HK-2 (cell line): Measurements from ENCODE around the gene BAZ1A.

Experiments
- DNase-seq: peaks from one replicate; pipeline ENCODE4 v3.0.0-alpha.2; 2018; ENCODE audit not compliant: unreplicated experiment

Gene BAZ1A, protein sequence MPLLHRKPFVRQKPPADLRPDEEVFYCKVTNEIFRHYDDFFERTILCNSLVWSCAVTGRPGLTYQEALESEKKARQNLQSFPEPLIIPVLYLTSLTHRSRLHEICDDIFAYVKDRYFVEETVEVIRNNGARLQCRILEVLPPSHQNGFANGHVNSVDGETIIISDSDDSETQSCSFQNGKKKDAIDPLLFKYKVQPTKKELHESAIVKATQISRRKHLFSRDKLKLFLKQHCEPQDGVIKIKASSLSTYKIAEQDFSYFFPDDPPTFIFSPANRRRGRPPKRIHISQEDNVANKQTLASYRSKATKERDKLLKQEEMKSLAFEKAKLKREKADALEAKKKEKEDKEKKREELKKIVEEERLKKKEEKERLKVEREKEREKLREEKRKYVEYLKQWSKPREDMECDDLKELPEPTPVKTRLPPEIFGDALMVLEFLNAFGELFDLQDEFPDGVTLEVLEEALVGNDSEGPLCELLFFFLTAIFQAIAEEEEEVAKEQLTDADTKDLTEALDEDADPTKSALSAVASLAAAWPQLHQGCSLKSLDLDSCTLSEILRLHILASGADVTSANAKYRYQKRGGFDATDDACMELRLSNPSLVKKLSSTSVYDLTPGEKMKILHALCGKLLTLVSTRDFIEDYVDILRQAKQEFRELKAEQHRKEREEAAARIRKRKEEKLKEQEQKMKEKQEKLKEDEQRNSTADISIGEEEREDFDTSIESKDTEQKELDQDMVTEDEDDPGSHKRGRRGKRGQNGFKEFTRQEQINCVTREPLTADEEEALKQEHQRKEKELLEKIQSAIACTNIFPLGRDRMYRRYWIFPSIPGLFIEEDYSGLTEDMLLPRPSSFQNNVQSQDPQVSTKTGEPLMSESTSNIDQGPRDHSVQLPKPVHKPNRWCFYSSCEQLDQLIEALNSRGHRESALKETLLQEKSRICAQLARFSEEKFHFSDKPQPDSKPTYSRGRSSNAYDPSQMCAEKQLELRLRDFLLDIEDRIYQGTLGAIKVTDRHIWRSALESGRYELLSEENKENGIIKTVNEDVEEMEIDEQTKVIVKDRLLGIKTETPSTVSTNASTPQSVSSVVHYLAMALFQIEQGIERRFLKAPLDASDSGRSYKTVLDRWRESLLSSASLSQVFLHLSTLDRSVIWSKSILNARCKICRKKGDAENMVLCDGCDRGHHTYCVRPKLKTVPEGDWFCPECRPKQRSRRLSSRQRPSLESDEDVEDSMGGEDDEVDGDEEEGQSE (N-terminal part only)

DNA sequence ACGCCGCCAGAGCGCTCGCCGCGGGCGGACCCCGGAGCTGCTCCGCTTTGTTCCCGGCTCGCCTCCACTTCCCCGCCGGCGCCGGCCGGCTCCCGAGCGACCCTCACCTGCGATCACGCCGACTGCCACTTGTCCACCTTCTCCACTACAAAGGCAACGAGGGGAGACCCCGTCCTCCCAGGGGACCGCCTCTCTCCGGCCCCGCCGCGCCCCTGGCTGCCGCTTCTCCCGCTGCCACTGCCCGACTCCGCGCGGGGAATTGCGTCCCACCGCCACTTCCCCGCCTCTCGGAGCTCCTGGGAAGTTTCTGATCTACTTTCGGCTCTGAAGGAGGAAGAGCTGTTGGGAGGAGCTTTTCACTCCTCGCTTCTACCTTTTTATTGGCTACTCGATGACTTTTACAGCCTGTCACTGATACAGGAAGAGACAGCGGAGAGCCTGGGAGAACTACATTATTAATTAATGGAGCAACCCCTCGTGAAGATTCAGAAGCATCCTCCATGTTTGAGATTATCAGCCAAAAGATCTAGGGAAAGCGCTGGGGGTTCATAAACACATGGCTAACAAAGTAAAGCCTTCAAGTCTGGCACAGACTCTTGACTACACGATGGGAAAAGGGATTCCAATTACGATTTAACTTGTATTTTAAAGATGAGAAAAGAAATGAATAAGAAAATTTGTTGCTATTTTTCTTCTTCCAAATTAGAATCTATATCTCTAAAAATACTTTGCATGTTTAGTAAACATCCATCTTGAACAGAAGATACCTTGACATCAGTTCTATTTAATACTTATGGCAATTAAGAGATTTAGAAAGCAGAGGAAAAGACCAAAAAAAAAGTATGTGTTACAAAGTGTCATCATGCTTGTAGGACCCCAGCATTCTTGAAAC lies at the start of gene BAZ1A:
Gene BAZ1A (minus strand): TSS at position 330 of the 892 bp plus-strand sequence. CDS start 756 bp downstream, outside the sequence.
- DNase-seq, result peak; percentile 76

DNA sequence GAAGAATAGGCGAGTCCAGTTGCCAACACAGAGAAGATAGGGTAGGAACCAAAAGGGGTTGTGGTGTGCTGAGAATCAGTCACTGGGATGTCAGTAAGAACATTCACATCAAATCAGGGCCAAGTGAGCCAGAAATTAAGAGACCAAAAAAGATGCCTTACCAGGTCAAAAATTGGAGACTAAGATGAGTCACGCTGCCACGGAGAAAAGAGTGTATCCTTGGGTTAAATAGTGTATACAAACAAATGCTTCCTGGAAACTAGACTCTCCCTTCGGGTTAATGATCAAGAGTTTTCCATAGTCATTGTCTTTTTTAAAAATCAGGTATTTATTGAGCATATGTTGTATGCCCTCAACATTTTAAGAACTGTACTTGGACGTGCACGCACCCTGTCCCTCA lies 45.2 kb upstream of the BAZ1A start:
- no peak for DNase-seq

DNA sequence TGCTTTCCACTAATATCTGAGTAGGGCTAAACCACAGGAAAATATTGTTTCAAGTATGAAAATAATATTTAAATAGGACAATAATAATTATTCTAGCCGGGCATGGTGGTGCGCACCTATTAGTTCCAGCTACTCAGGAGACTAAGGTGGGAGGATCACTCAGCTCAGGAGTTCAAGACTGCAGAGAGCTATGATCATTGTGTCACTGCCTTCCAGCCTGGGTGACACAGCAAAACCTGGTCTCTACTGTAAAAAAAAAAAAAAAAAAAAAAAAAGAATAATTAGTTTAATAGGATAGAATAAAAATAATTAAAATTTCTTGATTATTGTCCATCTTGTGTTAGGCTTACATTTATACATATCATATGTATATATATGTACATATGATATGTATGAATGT lies 38.5 kb upstream of the BAZ1A start:
- DNase-seq, result no peak

DNA sequence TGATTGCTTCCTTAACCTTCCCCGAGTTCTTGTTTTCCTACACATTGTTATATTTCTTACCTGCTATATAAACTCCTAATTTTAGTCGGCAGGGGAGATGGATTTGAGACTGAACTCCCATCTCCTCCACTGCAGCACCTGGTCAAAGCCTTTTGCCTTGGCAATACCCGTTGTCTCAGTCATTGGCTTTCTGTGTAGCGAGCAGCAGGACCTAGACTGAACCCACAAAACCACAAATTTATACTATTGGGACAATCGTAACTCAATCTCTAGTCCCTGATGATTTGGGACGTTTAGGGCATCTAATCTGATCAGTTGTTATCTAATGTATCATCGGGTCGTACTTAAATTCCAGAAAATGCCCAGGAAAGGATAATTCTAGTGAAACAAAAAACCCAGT lies 37.8 kb upstream of the BAZ1A start:
- DNase-seq, result no peak

DNA sequence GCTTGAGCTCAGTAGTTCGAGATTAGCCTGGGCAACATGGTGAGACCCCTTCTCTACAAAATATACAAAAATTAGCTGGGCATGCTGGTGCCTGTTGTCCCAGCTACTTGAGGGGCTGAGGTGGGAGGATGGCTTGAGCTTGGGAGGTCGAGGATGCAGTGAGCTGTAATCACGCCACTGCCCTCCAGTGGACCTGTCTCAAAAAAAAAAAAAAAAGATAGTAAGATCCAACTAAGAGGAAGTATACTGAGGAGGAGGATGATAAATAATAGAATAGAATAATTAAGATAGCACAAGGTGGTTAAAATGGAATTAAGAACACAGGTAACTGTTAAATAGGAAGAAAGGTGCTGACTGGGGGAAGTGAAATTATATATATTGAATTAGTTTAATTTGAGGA lies 37.0 kb upstream of the BAZ1A start:
- no peak for DNase-seq

DNA sequence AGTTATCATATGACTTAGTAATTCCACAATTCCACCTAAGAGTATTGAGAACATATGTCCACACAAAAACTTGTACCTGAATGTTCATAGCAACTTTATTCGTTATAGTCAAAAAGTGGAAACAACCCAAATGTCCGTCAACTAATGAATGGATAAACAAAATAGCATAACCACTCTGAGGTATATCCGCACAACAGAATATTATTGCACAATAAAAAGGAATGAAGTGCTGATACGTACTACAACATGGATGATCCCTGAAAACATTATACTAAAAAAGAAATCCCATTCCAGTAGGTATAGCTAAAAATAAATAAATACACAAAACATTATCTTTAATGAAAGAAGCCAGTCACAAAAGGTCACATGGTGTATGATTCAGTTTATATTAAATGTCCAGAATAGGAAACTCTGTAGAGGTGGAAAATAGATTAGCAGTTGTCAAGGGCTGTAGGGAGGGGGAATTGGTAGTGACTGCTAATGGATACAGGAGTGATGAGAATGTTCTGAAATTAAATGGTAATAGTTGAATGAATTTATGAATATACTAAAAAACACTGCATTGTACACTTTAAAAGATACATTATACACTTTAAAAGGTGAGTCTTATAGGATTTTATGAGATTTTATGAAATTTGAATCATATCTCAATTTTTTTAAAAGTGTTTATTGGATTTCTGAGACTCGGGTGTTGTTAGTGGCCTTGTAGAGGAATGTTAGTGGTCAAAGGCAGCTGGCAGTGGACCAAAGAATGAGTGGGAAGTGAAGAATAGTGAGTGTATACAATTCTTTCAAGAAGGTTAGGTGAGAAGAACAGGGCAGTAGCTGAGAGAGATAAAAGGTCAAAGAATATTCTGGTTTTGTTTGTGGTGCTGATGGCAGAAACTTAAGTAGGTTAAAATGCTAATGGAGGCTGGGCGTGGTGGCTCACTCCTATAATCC lies 36.3 kb upstream of the BAZ1A start:
- DNase-seq, result peak; percentile 13

DNA sequence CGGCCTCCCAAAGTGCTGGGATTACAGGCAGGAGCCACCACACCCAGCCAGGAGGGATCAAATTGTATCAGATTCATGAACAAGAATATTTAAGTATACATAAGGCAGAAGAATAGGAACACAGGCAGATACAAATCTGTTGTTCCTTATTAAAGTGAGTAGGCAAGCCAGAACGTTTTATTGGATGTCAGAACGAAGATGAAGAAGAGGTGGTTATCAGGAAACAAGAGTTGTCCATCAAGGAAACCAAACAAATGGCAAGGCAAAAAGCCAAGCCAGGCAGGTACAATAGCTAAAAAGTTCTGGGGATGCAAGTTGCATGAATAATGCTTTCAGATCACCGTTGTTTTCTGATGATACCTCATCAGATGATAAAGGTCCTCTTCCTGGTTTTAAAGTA lies 31.1 kb upstream of the BAZ1A start:
- DNase-seq, result no peak

DNA sequence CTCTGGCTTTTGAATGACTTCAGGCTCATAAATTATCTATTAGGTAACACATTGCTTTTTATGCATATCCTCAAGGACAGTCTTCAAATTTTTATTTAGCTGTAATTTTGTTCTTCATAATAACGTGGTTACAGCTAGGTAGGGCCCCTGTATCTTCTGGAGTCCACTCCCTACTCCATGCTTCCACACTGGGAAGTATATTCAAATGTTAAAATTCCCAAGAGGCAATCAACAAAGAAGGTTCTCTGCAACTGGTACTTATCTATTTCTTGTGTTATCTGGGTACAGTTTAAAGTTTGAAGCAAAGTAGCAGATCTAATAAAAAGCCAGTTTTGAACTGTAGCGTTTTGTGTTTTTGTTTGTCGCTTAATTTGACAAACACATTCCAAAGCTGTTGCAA lies 20.1 kb upstream of the BAZ1A start:
- DNase-seq, result no peak

DNA sequence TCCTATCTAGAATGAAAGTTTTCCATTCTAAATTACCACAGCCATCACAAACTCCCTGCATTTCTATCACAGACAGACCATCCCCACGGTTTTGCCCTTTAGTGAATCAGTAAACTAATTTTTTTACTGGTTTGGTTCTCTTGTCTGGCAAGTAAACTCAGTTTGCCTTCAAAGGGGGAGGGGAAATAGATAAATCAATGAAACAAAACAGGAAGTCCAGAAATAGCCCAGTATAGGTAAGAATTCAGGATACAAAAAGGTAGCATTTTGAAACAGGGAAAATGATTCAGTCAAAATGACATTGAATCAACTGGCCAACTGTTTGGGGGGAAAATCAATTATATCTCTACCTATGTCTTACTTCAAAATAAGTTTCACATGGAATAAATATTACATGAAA lies 15.8 kb upstream of the BAZ1A start:
- no peak for DNase-seq

DNA sequence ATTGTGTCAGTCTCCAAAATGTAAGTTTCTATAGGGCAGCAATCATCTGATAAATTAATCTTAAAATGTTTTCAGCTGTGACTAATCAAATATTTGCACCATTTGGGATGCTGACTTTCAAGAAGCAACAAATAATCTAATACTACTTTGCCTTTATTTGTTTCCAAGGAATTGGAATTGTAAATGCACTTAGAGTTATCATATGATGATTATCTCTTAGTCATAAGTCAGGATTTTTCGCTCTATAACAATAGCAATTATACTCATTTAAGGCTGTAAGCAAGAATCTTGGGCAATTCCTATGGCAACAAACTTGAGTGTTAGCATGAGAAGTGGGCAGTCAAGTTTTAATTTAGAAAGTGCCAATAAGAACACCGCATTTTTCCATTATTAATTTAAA lies 13.0 kb upstream of the BAZ1A start:
- DNase-seq, result no peak

DNA sequence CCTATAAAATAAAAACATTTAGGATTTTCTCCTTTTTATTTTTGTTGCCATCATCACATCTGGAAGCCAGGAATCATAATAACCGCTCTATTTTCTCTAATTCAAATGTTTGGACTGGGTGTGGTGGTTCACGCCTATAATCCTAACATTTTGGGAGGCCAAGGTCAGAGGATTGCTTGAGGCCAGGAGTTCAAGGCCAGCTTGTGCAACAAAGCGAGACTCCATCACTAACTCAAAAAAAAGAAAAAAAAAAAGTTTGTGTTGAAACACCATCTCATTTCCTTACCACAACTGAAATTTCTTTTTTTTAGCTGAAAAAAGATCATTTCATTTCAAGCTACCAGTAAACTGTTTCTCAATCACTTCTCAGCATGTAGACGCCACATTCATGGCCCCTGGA lies 8.8 kb upstream of the BAZ1A start:
- DNase-seq, result no peak

DNA sequence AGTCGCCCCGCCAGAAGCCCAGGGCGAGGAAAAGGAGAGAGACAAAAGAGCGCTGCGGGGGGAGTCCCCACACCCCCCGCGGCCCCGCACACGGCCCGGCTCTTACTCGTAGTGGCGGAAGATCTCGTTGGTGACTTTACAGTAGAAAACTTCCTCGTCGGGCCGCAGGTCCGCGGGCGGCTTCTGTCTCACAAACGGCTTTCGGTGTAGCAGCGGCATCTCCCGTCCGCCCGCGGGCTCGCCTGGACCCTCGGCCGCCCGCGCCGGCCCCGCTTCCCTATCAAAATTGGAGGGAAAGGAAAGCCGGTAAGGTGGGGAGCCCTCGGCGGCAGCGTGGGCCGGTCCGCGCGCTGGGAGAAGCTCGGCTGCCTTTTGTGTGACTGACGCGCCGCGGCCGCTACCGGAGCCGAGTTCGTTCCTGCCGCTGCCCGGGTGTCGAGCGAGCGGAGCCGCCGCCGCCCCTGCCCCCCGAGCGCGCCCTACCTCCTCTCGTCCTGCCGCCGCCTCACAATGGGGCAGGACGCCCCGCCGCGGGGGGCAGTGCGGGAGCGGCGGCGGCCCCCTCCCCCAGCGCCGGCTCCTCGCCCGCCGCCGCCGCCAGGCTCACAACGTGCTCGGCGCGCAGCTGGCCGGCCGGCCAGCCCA lies 652 bp downstream of the BAZ1A start:
- peak; percentile 52 for DNase-seq

DNA sequence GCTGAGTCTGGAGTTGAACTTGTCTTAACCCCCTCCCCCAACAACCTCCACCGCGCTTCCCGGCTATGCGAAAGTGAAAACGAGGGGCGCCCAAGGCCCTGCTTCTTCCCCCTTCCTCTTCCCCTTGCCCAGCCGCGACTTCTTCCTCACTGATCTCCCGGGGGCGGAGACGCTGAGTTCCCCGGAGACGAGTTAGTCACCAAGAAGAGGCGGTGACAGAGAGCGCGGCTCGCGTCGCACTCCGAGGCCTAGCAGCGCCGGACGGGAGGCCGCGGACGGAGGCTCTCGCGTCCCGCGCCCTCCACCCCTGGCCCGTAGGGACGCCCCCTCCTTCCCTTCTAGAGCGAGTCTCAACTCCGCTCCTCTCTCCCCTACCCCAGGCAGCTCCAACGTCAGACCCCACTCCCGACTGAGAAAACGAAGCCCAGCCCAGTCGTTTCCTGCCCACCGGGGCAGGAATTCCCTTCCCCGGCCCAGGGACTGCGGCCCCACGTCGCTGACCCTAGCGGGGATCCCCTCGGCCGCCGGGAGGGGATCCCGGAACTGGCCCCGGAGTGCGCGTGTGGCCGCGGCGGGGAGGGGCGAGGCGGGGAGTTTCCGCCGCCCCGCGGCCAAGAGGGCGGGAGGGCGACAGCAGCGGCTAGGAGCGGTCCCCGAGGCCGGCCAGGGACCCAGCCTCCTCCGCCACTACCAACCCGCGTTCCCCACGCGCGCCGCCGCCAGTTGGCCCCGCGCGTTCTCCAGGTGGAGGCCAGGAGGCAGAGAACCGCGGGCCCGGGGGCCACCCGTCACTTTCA lies 1.4 kb downstream of the BAZ1A start:
- DNase-seq, result peak; percentile 81

DNA sequence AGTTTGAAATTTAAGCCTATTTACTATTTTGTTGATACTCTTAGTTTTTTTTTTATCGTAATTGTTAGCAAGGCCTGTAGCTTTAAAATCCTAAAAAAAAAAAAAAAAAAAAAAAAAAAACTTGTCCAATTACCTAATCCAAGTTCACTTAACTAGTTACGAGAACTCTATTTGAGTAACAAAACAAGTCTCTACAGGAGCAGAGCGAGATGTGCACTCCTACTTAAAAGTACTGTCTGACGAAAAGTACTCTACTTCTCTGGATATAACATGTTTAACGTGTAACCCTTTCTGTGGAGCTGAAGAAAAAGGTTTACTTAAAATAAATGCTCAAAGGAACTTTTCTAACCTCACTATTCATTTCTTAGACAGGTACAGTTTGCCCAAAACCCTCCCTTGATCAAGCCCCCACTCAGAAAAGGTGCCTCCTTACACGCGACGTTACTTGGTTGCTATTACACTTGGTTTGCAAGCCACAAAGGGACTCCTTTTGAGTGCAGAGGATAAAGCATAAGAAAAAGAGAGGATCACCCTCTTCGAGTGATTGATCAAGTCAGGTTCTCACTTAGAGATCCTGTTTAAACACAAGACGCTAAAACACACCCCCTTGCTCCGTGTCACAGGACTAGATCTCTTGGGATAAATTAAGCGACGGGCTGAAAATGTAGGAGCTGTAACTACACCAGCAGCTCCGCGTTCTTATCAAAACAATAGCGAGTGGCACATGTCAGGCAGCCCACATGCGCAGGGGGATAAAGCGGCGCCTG lies 2.2 kb downstream of the BAZ1A start:
- no peak for DNase-seq

DNA sequence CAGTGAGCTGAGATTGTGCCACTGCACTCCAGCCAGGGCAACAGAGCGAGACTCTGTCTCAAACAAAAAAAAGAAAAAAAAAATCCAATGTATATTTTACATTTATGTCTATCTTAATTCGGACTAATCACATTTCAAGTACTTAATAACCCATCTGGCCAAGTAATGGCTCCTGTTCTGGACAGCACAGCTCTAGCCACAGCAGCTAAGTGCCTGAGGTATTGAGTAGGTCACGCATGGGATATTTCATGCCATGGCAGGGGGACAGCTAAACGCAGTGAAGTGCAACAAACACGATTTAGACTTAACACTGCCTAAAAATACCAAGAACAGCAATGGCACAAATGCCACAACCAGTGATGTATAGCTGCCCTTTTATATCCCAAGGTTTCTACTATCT lies 8.0 kb downstream of the BAZ1A start:
- DNase-seq, result no peak

DNA sequence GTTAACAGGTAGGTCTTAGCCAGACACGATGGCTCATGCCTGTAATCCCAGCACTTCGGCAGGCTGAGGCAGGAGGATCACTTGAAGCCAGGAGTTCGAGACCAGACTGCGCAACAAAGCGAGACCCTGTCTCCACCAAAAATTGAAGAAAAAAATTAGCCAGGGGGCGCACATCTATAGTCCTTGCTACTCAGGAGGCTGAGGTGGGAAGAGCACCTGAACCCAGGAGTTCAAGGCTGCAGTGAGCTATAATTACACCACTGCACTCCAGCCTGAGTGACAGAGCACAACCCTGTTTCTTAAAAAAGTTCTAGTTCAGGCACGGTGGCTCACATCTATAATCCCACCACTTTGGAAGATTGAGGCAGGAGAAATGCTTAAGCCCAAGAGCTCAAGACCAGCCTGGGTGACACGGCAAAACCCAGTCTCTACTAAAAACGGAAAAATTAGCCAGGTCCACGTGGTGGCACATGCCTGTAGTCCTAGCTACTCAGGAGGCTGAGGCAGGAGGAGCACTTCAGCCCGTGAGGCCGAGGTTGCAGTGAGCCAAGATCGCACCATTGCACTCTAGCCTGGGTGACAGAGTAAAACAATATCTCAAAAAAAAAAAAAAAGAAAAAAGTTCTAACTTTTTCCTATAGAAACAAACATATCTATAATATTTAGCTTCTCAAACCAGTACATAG lies 9.1 kb downstream of the BAZ1A start:
- no peak for DNase-seq

DNA sequence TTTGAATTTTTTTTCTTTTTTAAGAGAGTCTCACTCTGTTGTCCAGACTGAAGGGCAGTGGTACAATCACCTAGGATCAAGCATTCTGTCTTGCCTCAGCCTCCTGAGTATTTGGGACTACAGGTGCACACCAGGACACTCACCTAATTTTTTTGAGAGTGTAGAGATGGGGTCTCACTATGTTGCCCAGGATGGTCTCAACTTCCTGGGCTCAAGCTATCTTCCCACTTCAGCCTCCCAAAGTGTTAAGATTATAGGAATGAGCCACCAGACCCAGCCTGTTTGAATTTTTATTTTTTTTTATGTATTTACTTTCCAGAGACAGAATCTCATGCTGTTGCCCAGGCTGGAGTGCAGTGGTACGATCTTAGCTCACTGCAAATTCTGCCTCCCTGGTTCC lies 11.3 kb downstream of the BAZ1A start:
- no peak for DNase-seq
